ENCODE results near the gene TEX52.

The TEX52 gene

DNA sequence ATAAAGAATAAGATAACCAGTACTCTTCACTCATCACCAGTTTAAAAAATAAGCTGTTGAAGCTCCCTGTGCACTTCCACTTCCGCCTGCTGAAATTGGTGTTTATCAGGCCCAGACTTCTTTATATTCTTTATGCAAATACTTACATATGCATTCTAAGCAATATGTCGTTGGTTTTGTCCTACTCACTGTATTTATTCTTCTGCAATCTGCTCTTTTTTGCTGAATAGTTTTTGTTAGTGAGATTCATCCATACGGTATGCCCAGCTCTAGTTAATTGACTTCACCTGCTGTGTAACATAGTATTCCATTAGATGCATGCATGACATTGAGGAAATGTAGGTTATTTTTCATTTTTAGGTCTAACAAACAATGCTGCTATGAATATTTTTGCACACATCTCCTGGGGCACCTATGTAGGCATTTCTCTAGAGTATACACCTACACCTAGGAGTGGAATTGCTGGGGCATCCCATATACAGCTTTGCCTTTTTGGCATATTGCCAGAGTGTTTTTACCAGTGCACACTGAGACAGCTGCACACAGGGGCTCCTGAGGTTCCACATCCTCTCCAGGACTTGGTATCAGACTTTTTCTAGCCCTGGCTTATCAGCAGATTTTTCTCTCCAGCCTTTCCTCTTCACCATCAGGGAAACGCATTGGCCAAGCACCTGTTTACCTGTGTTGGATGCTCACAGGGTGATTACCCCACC is 21.0 kb downstream of the TEX52 start:
- in situ Hi-C loops (cut with MboI; ENCODE audit: low pct_unique_long_range_greater_than_20kb, low sequenced_read_pairs, unreplicated experiment) = no loop called here
- TF ChIP-seq, protein P1, sequence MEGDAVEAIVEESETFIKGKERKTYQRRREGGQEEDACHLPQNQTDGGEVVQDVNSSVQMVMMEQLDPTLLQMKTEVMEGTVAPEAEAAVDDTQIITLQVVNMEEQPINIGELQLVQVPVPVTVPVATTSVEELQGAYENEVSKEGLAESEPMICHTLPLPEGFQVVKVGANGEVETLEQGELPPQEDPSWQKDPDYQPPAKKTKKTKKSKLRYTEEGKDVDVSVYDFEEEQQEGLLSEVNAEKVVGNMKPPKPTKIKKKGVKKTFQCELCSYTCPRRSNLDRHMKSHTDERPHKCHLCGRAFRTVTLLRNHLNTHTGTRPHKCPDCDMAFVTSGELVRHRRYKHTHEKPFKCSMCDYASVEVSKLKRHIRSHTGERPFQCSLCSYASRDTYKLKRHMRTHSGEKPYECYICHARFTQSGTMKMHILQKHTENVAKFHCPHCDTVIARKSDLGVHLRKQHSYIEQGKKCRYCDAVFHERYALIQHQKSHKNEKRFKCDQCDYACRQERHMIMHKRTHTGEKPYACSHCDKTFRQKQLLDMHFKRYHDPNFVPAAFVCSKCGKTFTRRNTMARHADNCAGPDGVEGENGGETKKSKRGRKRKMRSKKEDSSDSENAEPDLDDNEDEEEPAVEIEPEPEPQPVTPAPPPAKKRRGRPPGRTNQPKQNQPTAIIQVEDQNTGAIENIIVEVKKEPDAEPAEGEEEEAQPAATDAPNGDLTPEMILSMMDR (IDR thresholded peaks at IDR 0.05; ENCODE audit: extremely low read depth, insufficient read depth, missing control alignments) = no peak
- DNase-seq (ENCODE audit: low spot score) = no peak

DNA sequence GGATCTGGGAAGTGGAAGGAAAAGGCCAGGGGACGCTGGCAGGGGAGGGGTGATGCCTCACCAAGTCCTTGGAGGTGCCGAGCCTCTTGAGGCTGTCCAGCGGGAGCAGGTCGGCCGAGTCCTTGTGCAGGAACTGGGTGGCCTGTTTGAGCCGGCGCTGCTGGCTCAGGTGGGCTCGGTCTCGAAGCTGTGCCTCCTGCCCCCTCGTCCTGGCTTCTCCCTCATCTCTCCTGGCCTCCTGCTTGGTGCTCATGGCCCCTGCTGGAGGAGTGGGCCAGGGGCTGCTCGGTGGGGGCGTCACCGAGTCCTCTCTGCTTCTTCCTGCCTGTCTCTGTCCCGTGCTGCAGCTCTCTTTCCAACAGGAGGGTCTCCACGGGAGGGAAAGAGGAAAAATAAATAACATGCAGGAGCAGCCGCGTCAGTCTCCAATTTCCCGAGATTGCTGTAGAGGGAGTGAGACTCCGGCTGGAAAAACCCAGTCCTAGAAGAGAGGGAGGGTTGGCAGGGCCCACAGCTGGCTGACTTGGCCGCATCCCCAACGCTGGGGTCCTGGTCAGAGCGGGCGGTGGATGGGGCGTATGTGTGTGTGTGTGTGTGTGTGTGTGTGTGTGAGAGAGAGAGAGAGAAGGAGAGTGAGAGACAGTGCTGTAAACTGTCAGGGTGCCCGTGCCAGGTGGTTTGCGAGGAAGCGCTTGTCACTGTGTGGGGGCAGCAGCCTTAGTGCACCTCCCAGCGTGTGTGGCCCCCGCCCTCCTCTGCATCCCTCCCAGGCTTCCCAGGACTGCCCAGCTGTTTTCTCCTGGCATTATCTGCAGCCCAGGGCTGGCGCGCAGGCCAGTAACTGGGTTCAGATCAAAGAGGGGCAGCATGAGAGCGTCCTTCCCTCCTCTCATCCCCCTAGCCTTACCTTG is 22.0 kb downstream of the TEX52 start, which contains the start of gene NRIP2:
Gene NRIP2 (minus strand): TSS at position 455 of the 911 bp plus-strand sequence. CDS start 52 bp downstream, at position 403.
- in situ Hi-C loops (cut with MboI; ENCODE audit: low pct_unique_long_range_greater_than_20kb, low sequenced_read_pairs, unreplicated experiment) = no loop called here
- TF ChIP-seq, protein P1 (IDR thresholded peaks at IDR 0.05; ENCODE audit: extremely low read depth, insufficient read depth, missing control alignments) = no peak
- DNase-seq (ENCODE audit: low spot score) = no peak

GRCh38 chr12:2833810-2834209 is 23.0 kb downstream of the TEX52 start:
- DNase-seq (ENCODE audit: low spot score) = no peak
- TF ChIP-seq, protein P1 (IDR thresholded peaks at IDR 0.05; ENCODE audit: extremely low read depth, insufficient read depth, missing control alignments) = no peak
- in situ Hi-C loops (cut with MboI; ENCODE audit: low pct_unique_long_range_greater_than_20kb, low sequenced_read_pairs, unreplicated experiment) = no loop called here

- no peak for DNase-seq (ENCODE audit: low spot score)
- TF ChIP-seq, protein P1 (IDR thresholded peaks at IDR 0.05; ENCODE audit: extremely low read depth, insufficient read depth, missing control alignments) = no peak
- in situ Hi-C loops (cut with MboI; ENCODE audit: low pct_unique_long_range_greater_than_20kb, low sequenced_read_pairs, unreplicated experiment) = no loop called here
Observed at GRCh38 chr12:2833327-2833726, 23.5 kb downstream of the TEX52 start.

DNA sequence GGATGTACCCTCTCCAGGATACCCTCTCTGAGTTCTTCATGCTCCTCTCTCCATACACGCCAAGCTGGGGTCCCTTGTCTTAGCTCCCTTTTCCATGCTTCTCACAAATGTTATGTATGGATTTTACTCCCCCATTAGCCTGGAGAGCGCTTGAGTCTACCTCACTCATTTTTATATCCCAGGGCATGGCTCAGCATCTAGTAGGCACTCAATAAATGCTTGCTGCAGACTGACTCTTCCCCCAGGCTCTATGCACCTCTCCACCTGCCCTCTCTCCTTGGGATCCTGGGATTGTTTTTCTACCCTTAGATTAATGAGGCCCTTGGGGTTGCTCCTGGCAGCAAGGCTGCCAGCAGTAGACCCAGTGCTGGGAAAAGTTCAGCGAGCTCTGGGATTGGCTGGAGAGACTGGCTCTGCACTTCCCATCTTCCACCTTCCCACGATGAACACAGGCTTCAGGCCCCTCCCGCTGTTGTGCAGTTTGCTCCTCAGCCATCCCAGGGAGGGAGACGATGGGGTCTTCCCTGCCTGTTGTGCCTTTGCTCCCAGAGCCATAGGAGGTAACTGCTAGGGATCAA is 24.2 kb downstream of the TEX52 start:
- no peak for DNase-seq (ENCODE audit: low spot score)
- TF ChIP-seq, protein P1 (IDR thresholded peaks at IDR 0.05; ENCODE audit: extremely low read depth, insufficient read depth, missing control alignments) = no peak
- in situ Hi-C loops (cut with MboI; ENCODE audit: low pct_unique_long_range_greater_than_20kb, low sequenced_read_pairs, unreplicated experiment) = no loop called here

- no peak for DNase-seq (ENCODE audit: low spot score)
- TF ChIP-seq, protein P1 (IDR thresholded peaks at IDR 0.05; ENCODE audit: extremely low read depth, insufficient read depth, missing control alignments) = no peak
- in situ Hi-C loops (cut with MboI; ENCODE audit: low pct_unique_long_range_greater_than_20kb, low sequenced_read_pairs, unreplicated experiment) = no loop called here
Observed at GRCh38 chr12:2829275-2829674, 27.6 kb downstream of the TEX52 start.

Measured in GM13977 (cell line).